MM.1S (cell line): ENCODE measurements around the gene PLEKHM3.

Experiments
- DNase-seq: peaks from one replicate; pipeline ENCODE4 v3.0.0-alpha.2; 2015
- H2AFZ ChIP-seq: fragments of 300-600 bp; sonication (generic); 2 replicates; pipeline ENCODE4 v1.6.0; 2016; ENCODE audit warnings: antibody characterized with exemption, low read length
- H3F3A ChIP-seq: fragments of 300-600 bp; sonication (generic); 2 replicates; pipeline ENCODE4 v1.6.1; 2016; ENCODE audit warnings: mild to moderate bottlenecking, antibody characterized with exemption, low read length, moderate library complexity, mixed read lengths; ENCODE audit not compliant: insufficient read depth
- H3K27ac ChIP-seq: fragments of 300-600 bp; sonication (generic); 2 replicates; pipeline ENCODE4 v1.5.1; 2016; ENCODE audit warnings: mild to moderate bottlenecking, low read length
- H3K27me3 ChIP-seq: fragments of 300-600 bp; sonication (generic); replicated peaks from 2 replicates; pipeline ENCODE4 v1.6.0; 2016; ENCODE audit warnings: low read length; ENCODE audit not compliant: insufficient read depth
- H3K36me3 ChIP-seq: fragments of 300-600 bp; sonication (generic); replicated peaks from 2 replicates; pipeline ENCODE4 v1.6.1; 2016; ENCODE audit warnings: mild to moderate bottlenecking, low read length, mixed read lengths; ENCODE audit not compliant: insufficient read depth
- H3K4me1 ChIP-seq: fragments of 300-600 bp; sonication (generic); 2 replicates; pipeline ENCODE4 v1.6.1; 2016; ENCODE audit warnings: low read length, mixed read lengths
- H3K4me2 ChIP-seq: fragments of 300-600 bp; sonication (generic); 2 replicates; pipeline ENCODE4 v1.6.0; 2016; ENCODE audit warnings: low read depth, low read length
- H3K4me3 ChIP-seq: fragments of 300-600 bp; sonication (generic); 2 replicates; pipeline ENCODE4 v1.5.1; 2016; ENCODE audit warnings: low read length, mixed read lengths
- H3K79me2 ChIP-seq: fragments of 300-600 bp; sonication (generic); 2 replicates; pipeline ENCODE4 v1.6.1; 2016; ENCODE audit warnings: mixed run types, low read length, mixed read lengths
- H3K9ac ChIP-seq: fragments of 300-600 bp; sonication (generic); 2 replicates; pipeline ENCODE4 v1.6.1; 2016; ENCODE audit warnings: low read length, mixed read lengths
- H3K9me2 ChIP-seq: fragments of 300-600 bp; sonication (generic); replicated peaks from 2 replicates; pipeline ENCODE4 v1.6.1; 2016; ENCODE audit warnings: mild to moderate bottlenecking, low read length, mixed read lengths; ENCODE audit not compliant: insufficient read depth
- H3K9me3 ChIP-seq: fragments of 300-600 bp; sonication (generic); replicated peaks from 2 replicates; pipeline ENCODE4 v1.6.1; 2016; ENCODE audit warnings: mild to moderate bottlenecking, low read length, mixed read lengths; ENCODE audit not compliant: insufficient read depth
- H4K20me1 ChIP-seq: fragments of 300-600 bp; sonication (generic); 2 replicates; pipeline ENCODE4 v1.6.1; 2016; ENCODE audit warnings: mild to moderate bottlenecking, low read length, moderate library complexity, mixed read lengths; ENCODE audit not compliant: insufficient read depth
- EZH2 ChIP-seq: fragments of 300-600 bp; sonication (generic); optimal IDR thresholded peaks from 2 replicates; pipeline ENCODE3; 2017; ENCODE audit warnings: low read depth, mild to moderate bottlenecking, antibody characterized with exemption, low read length, mixed read lengths
- EZH2phosphoT487 ChIP-seq: fragments of 300-600 bp; sonication (generic); IDR thresholded peaks from 2 replicates; pipeline ENCODE4 v1.6.1; 2018; ENCODE audit warnings: antibody characterized with exemption, low read length
- TF ChIP-seq, protein P1 (sequence below): fragments of 300-600 bp; sonication (generic); IDR thresholded peaks from 2 replicates; pipeline ENCODE4 v1.5.1; 2016; ENCODE audit warnings: antibody characterized with exemption, low read length, mixed read lengths

The PLEKHM3 gene

DNA sequence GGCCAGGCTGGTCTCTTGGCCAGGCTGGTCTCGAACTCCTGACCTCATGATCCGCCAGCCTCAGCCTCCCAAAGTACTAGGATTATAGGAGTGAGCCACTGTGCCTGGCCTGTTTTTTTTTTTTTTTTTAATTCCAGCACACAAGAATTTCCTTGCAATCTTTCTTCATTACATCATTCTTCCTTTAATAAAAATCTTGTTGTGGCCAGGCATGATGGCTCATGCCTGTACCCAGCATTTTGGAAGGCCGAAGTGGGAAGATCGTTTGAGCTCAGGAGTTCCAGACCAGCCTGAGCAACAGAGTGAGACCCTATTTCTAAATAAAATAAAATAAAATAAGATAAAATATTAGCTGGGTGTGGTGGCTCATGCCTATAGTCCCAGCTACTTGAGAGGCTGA lies 21.4 kb upstream of the PLEKHM3 start:
- TF ChIP-seq EZH2phosphoT487 (no peak), EZH2 (no peak)
- TF ChIP-seq, protein P1, sequence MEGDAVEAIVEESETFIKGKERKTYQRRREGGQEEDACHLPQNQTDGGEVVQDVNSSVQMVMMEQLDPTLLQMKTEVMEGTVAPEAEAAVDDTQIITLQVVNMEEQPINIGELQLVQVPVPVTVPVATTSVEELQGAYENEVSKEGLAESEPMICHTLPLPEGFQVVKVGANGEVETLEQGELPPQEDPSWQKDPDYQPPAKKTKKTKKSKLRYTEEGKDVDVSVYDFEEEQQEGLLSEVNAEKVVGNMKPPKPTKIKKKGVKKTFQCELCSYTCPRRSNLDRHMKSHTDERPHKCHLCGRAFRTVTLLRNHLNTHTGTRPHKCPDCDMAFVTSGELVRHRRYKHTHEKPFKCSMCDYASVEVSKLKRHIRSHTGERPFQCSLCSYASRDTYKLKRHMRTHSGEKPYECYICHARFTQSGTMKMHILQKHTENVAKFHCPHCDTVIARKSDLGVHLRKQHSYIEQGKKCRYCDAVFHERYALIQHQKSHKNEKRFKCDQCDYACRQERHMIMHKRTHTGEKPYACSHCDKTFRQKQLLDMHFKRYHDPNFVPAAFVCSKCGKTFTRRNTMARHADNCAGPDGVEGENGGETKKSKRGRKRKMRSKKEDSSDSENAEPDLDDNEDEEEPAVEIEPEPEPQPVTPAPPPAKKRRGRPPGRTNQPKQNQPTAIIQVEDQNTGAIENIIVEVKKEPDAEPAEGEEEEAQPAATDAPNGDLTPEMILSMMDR, result no peak
- H4K20me1 ChIP-seq, result no peaks in the 10 kb centered on the region
- H3K27ac ChIP-seq, result no peak overlapping the region
- no peak overlapping the region for H3K4me2 ChIP-seq
- no peaks in the 10 kb centered on the region for H3K79me2 ChIP-seq
- DNase-seq, result no peak
- H2AFZ ChIP-seq, result no peak overlapping the region
- no peak overlapping the region for H3K4me3 ChIP-seq
- no peaks in the 10 kb centered on the region for H3K4me1 ChIP-seq
- H3K9ac ChIP-seq, result no peak overlapping the region
- no peaks in the 10 kb centered on the region for H3K9me3 ChIP-seq
- no peaks in the 10 kb centered on the region for H3K9me2 ChIP-seq
- no peaks in the 10 kb centered on the region for H3K27me3 ChIP-seq
- H3F3A ChIP-seq, result no peaks in the 10 kb centered on the region
- H3K36me3 ChIP-seq, result no peaks in the 10 kb centered on the region

DNA sequence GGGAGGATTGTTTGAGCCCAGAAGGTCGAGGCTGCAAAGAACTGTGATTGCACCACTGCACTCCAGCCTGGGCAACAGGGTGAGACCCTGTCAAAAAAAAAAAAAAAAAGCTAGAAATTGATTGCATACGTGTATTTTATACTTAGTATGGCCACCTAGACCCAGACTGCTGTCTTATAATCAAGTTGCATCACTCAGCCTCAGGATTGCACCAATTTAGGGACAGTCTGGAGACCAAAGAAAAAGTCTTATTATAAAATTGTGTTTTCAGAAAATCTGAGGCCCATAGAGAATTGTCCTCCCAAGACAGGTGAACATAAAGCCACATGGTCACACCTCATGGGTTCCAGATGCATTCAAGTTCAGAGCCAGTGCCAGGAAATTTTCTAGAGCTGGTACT lies 17.1 kb upstream of the PLEKHM3 start:
- Histone ChIP-seq H3K4me1 (no peaks in the 10 kb centered on the region), H2AFZ (no peak overlapping the region), H3F3A (no peaks in the 10 kb centered on the region), H3K27me3 (no peaks in the 10 kb centered on the region), H3K9me2 (no peaks in the 10 kb centered on the region), H3K4me2 (no peak overlapping the region), H3K9ac (no peak overlapping the region), H3K9me3 (no peaks in the 10 kb centered on the region), H3K79me2 (no peaks in the 10 kb centered on the region), H4K20me1 (no peaks in the 10 kb centered on the region), H3K4me3 (no peak overlapping the region), H3K36me3 (no peaks in the 10 kb centered on the region), H3K27ac (no peak overlapping the region)
- TF ChIP-seq, protein P1, result no peak
- TF ChIP-seq EZH2phosphoT487 (no peak), EZH2 (no peak)
- DNase-seq, result no peak

DNA sequence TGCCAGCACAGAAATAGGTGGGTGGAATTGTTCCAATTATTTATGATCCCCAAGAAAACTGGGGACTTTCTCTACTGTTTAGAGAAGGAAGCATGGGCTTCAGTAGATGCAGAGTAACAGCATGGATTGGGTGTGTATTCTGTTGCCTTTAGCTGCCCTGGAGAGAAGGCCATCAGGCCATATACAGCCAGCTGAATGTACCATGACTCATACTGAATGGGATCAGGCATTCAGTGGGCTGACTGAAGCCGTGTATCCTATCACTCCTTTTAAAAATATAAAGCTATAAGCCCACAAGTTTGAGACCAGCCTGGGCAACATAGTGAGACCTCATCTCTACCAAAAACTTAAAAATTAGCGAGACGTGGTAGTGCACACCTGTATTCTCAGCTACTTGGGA lies 16.7 kb upstream of the PLEKHM3 start:
- H3K9me2 ChIP-seq, result no peaks in the 10 kb centered on the region
- H3K27ac ChIP-seq, result no peak overlapping the region
- no peaks in the 10 kb centered on the region for H4K20me1 ChIP-seq
- TF ChIP-seq EZH2phosphoT487 (no peak), EZH2 (no peak)
- TF ChIP-seq, protein P1, result no peak
- no peaks in the 10 kb centered on the region for H3K9me3 ChIP-seq
- no peaks in the 10 kb centered on the region for H3K4me1 ChIP-seq
- no peak overlapping the region for H3K9ac ChIP-seq
- no peaks in the 10 kb centered on the region for H3K79me2 ChIP-seq
- H3K4me2 ChIP-seq, result no peak overlapping the region
- H3K4me3 ChIP-seq, result no peak overlapping the region
- no peak overlapping the region for H2AFZ ChIP-seq
- no peaks in the 10 kb centered on the region for H3K27me3 ChIP-seq
- H3F3A ChIP-seq, result no peaks in the 10 kb centered on the region
- H3K36me3 ChIP-seq, result no peaks in the 10 kb centered on the region
- no peak for DNase-seq
